Epidermal melanocyte (primary cell): Measurements from ENCODE around the gene DUSP19.

ENCODE experiments used
- DNase-seq: peaks from one replicate; pipeline ENCODE4 v3.0.0; 2011; ENCODE audit warnings: low spot score; ENCODE audit not compliant: insufficient read length

DUSP19 gene

GRCh38 chr2:183063083-183063482 lies 15.5 kb upstream of the DUSP19 start:
- DNase-seq: no peak

DNA sequence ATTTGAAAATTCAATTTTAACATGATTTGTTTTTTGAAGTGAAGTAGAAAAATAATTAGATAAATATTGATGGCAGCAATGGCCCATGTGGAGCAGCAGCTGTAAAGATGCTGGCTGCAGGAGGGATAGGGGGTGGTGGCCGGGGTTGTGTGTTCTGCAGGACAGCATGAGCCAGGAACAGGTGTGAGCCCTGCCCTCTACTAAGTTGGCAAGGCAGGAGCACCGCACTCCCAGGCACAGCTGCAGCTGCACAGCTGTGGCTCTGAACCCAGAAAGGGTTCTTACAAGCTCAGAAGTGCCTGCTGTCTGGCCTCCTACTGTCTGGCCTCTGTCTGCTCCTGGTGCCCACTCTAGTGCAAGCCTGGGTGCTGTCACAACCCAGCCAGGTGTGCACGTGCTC lies 10.0 kb upstream of the DUSP19 start:
- no peak for DNase-seq

- no peak for DNase-seq
Measured at GRCh38 chr2:183069174-183069573, 9.4 kb upstream of the DUSP19 start.

GRCh38 chr2:183070942-183071844 lies 7.4 kb upstream of the DUSP19 start:
- DNase-seq: no peak

DNA sequence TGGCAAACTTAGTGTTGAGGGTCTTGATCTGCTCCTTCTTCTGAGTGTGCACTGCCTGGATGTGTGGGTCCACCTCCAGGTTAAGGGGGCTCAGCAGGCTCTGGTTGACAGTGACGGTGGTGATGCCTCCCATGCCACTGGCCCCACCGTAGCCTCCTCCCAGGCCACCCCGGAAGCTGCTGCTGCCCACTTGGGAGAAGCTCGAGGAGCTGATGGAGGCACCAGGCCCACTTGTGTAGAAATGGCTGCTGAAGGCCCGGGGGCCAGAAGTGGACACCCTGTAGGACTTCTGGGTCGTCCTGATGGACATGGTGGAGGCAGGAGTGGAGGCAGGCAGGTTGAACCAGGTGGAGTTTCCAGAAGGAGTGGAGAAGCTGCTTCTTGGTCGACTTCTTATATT lies 6.4 kb upstream of the DUSP19 start:
- no peak for DNase-seq

GRCh38 chr2:183078163-183078463 lies 434 bp upstream of the DUSP19 start:
- DNase-seq: no peak

- no peak for DNase-seq
Measured at GRCh38 chr2:183079139-183079775, 710 bp downstream of the DUSP19 start.

- DNase-seq: no peak
Measured at GRCh38 chr2:183081911-183082310, 3.4 kb downstream of the DUSP19 start.

DNA sequence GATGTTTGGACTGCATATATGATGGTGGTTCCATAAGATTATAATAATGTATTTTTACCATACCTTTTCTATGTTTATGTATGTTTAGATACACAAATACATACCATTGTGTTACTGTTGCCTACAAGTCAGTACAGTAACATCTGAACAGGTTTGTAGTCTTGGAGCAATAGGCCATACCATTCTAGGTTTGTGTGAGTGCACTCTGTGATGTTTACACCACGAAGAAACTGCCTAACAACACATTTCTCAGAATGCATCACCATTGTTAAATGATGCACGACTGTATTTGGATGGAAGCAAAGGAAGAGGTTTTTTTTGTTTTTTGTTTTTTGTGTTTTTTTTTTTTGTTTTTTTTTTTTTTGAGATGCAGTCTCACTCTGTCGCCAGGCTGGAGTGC lies 9.5 kb downstream of the DUSP19 start:
- no peak for DNase-seq

GRCh38 chr2:183089192-183089851 lies 10.8 kb downstream of the DUSP19 start:
- no peak for DNase-seq

- DNase-seq: no peak
Measured at GRCh38 chr2:183091318-183091953, 12.9 kb downstream of the DUSP19 start.

- no peak for DNase-seq
Measured at GRCh38 chr2:183091954-183092345, 13.4 kb downstream of the DUSP19 start.

- DNase-seq: no peak
Measured at GRCh38 chr2:183093857-183094657, 15.5 kb downstream of the DUSP19 start.

GRCh38 chr2:183105402-183106134 lies 27.0 kb downstream of the DUSP19 start:
- no peak for DNase-seq

GRCh38 chr2:183112577-183112976 lies 34.0 kb downstream of the DUSP19 start:
- DNase-seq: no peak

- no peak for DNase-seq
Measured at GRCh38 chr2:183113630-183114029, 35.1 kb downstream of the DUSP19 start.

GRCh38 chr2:183117226-183117625 lies 38.7 kb downstream of the DUSP19 start:
- no peak for DNase-seq

DNA sequence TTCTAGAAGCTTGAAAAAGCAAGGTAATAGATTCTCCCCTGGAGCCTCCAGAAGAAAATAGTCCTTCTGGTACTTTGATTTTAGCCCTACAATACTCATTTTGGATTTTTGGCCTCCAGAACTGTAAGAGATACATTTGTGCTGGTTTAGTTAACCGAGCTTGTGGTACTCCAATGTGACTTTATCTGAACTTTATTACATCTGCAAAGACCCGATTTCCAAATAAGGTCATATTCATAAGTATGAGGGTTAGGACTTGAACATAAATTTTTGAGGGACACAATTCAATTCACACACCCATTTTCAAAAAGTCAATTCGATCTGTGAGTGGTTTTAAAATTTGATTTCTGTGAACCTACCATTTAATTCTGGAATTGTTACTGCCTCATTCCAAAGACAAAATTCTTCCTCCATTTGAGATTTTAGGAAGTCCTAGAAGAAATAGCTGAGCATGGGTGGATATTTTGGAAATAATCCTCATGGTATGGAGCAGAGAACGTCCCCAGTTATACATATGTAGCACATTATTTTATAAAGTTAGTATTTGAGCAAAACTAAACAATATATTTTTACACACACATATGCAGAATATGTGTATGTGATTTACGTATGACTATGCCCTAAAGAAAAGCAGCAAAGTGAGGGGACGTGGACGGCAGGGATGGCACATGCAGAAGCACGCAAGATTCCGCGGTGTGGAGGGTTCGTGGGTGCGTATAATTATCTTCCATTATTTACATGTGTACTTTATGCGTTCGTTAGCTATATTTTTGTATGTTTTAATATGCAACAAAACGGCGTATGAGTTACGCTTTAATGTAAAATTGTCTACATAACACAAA lies 44.8 kb downstream of the DUSP19 start:
- DNase-seq: no peak

DNA sequence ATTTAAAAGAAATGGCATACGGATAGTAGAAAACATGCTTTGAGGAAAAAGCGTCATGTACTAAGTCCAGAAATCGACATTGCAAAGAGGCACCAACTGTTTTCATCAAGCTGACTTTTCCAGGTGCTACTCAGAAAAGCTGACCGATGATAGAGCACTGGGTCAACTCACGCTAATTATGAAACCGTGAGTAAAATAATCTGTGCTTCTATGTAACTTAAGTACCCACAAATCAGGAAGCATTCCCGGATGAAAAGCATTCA lies 45.3 kb downstream of the DUSP19 start:
- DNase-seq: no peak
